PC-3 (cell line): ENCODE data around the gene SLC27A5.

Source experiments
- EZH2 ChIP-seq: fragments of 300-600 bp; sonication (generic); IDR thresholded peaks from one replicate; pipeline ENCODE4 v1.6.1; 2017; ENCODE audit warnings: antibody characterized with exemption, mild to moderate bottlenecking, low read length; ENCODE audit not compliant: unreplicated experiment
- EZH2phosphoT487 ChIP-seq: fragments of 300-600 bp; sonication (generic); IDR thresholded peaks from 2 replicates; pipeline ENCODE4 v1.6.1; 2018; ENCODE audit warnings: mild to moderate bottlenecking, antibody characterized with exemption, low read length, borderline replicate concordance
- TF ChIP-seq, protein P1 (sequence below): fragments of 300-600 bp; sonication (generic); conservative IDR thresholded peaks from 2 replicates; pipeline ENCODE4 v1.5.1; 2017; ENCODE audit warnings: antibody characterized with exemption, low read depth, mild to moderate bottlenecking, low read length

DNA sequence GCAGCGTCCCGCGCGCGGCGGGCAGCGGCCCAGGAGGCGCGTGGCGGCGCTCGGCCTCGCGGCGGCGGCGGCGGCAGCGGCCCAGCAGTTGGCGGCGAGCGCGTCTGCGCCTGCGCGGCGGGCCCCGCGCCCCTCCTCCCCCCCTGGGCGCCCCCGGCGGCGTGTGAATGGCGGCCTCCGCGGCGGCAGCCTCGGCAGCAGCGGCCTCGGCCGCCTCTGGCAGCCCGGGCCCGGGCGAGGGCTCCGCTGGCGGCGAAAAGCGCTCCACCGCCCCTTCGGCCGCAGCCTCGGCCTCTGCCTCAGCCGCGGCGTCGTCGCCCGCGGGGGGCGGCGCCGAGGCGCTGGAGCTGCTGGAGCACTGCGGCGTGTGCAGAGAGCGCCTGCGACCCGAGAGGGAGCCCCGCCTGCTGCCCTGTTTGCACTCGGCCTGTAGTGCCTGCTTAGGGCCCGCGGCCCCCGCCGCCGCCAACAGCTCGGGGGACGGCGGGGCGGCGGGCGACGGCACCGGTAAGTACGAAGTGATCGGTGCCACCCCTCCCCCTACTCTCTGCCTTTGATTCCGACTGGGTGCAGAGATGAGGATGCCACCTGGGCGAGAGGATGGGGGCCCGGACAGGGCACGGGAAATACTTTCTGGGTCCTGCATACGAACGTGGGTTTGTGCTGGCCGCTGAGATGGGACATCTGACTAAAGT lies 32.9 kb upstream of the SLC27A5 start:
- TF ChIP-seq, protein P1, sequence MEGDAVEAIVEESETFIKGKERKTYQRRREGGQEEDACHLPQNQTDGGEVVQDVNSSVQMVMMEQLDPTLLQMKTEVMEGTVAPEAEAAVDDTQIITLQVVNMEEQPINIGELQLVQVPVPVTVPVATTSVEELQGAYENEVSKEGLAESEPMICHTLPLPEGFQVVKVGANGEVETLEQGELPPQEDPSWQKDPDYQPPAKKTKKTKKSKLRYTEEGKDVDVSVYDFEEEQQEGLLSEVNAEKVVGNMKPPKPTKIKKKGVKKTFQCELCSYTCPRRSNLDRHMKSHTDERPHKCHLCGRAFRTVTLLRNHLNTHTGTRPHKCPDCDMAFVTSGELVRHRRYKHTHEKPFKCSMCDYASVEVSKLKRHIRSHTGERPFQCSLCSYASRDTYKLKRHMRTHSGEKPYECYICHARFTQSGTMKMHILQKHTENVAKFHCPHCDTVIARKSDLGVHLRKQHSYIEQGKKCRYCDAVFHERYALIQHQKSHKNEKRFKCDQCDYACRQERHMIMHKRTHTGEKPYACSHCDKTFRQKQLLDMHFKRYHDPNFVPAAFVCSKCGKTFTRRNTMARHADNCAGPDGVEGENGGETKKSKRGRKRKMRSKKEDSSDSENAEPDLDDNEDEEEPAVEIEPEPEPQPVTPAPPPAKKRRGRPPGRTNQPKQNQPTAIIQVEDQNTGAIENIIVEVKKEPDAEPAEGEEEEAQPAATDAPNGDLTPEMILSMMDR = no peak
- TF ChIP-seq EZH2 (no peak), EZH2phosphoT487 (no peak)
